A549 treated with RU486 at 1 μM for 4 hours (cell line): ENCODE data around the gene FCRL6. TPM values are rescaled to one million over a fixed set of nuclear protein-coding genes. Genes with fewer than 3 reads are reported as not detected.

ENCODE experiments used
- total RNA-seq: library from RNA; stranded (reverse); fragments of 200-300 nt; extraction: Qiagen RNA extraction; gene quantifications from 5 replicates; pipeline ENCODE4 v1.2.3, GENCODE V29; 2022; ENCODE audit warnings: low read depth

FCRL6 gene, protein sequence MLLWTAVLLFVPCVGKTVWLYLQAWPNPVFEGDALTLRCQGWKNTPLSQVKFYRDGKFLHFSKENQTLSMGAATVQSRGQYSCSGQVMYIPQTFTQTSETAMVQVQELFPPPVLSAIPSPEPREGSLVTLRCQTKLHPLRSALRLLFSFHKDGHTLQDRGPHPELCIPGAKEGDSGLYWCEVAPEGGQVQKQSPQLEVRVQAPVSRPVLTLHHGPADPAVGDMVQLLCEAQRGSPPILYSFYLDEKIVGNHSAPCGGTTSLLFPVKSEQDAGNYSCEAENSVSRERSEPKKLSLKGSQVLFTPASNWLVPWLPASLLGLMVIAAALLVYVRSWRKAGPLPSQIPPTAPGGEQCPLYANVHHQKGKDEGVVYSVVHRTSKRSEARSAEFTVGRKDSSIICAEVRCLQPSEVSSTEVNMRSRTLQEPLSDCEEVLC
- not detected in 5 replicates for total RNA-seq

DNA sequence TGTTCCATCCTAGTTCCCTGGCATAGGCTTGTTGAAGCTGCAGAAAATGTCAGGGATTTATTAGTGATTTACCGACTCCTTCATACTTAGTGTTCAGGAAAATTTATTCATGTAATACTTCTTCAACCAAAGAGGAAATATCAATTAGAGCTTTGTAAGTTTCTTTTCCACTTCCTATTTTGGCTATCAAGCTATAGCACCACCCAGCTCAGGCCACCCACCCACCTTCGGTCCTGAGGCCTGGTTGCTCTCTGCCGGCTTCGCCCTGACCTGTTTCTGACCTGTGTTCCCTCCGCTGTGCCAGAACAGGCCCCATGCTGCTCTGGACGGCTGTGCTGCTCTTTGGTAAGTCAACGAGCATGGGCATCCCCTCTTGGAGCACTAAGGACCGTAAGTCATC lies at the start of gene FCRL6:
Gene FCRL6, plus strand, starts transcription at position 250 of the 400 bp plus-strand sequence. Its CDS starts 65 bp downstream, at position 315.

DNA sequence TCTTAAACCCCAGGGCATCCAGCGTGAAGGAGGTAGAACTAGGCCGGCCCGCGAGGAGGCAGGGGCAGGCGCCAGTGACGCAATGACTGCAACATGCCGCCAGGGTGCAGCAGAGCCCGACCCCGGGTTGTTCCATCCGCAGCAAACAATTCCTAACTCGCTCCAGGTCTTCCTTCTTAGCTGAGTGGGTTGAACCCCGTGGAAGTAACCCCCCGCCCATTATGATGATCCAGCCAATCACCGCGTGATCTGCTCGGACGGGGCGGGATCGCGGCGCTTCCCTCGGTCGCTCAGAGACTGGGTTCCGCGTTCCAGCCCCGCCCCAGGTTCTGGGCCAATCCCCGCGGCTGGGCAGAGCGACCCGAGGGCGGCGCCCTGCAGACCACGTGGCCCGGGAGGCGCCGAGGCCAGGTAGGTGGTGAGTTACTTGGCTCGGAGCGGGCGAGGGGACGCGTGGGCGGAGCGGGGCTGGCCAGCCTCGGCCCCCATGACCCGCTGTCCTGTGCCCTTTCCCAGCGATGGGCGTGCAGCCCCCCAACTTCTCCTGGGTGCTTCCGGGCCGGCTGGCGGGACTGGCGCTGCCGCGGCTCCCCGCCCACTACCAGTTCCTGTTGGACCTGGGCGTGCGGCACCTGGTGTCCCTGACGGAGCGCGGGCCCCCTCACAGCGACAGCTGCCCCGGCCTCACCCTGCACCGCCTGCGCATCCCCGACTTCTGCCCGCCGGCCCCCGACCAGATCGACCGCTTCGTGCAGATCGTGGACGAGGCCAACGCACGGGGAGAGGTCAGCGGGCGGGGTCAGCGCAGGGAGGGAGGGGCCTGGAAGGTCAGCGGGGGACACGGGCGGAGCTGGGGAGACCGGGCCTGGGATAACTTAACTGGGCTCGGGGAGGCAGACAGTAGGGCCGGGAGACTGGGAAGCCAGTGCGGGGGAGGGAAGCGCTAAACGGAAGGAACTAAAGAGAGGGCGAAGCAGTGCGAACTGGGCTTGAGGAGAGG lies 21.3 kb upstream of the FCRL6 start, which contains the start of gene DUSP23:
Gene DUSP23, plus strand, starts transcription at position 380 of the 1,000 bp plus-strand sequence. Its CDS starts 139 bp downstream, at position 519.

DNA sequence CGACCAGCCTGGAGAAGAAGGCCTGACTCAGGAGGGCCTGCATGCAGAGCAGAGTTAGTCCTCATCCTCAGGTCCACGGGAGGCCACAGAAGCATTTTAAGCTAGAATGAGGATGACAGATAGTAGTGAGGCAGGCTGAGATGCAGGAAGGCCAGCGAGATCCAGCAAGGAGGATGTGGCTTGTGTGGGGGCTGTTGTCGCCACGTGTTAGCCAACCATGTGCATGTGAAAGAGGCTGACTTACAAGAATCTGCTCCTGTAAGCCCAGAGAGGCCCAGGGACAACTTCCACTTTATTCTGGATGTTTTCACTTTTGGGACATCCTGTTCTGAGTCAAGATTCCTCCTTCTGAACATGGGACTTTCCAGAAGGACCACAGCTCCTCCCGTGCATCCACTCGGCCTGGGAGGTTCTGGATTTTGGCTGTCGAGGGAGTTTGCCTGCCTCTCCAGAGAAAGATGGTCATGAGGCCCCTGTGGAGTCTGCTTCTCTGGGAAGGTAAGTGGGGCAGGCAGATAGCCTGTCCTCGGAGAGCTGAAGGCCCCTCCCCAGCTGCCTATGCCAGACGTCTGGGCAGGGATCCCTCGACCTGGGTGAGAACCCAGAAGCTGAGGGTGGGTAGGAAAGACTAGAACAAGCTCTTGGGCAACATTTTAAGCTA lies 24.4 kb downstream of the FCRL6 start, which contains the start of gene SLAMF8:
Gene SLAMF8, plus strand, starts transcription at position 433 of the 661 bp plus-strand sequence. Its CDS starts 26 bp downstream, at position 459.

DNA sequence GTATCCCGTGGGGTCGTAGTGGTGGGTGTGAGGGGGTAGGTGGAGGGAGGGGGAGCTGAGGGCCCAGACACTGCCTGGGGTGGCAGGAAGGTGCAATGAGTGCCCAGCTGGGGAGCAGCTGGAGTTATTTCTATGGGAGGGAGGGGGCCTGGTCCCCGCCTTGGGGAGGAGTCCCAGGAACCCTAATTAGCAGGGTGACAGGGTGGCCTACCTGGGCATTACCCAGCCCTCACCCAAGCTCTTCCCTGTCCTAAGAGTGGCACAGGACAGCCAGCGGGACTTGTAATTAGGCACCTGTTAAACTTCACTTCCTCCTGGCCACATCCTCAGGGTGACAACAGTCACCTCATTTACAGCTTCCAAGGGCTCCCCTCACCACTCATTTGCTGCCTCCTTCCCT lies 60.4 kb downstream of the FCRL6 start, which contains the start of gene VSIG8:
Gene VSIG8, minus strand, starts transcription at position 101 of the 400 bp plus-strand sequence. CDS start 136 bp downstream, outside the sequence.

Other genes with a start within 250 kb of the FCRL6 start
- not detected in 5 replicates for gene APCS, start 214.5 kb upstream of the FCRL6 start, total RNA-seq
- not detected in 5 replicates for gene CRP, start 87.8 kb upstream of the FCRL6 start, total RNA-seq
- gene DUSP23, start 21.4 kb upstream of the FCRL6 start, total RNA-seq, result 51.5 to 79.9 TPM (median 73.4 TPM) in 5 replicates
- not detected in 5 replicates for gene SLAMF8, start 24.5 kb downstream of the FCRL6 start, total RNA-seq
- 0.07 TPM in 1 of 5 replicates, not detected in the others for gene VSIG8, start 60.3 kb downstream of the FCRL6 start, total RNA-seq
- 0.49 to 1.1 TPM (median 0.66 TPM) in 5 replicates for gene CFAP45, start 97.8 kb downstream of the FCRL6 start, total RNA-seq
- gene TAGLN2, start 123.1 kb downstream of the FCRL6 start, total RNA-seq, result 1,006 to 1,095 TPM (median 1,081 TPM) in 5 replicates
- 0.17 to 0.27 TPM (median 0.22 TPM) in 5 replicates for gene IGSF9, start 143.3 kb downstream of the FCRL6 start, total RNA-seq
- 0.27 to 0.61 TPM (median 0.45 TPM) in 4 of 5 replicates, not detected in the other for gene SLAMF9, start 151.9 kb downstream of the FCRL6 start, total RNA-seq
- gene PIGM, start 229.6 kb downstream of the FCRL6 start, total RNA-seq, result 2.5 to 5.0 TPM (median 4.6 TPM) in 5 replicates